Osteocyte (in vitro differentiated cells): ENCODE measurements around the gene ATP1A3. TPM values are rescaled to one million over a fixed set of nuclear protein-coding genes. Genes with fewer than 3 reads are reported as not detected.

Experiments used
- DNase-seq: peaks from one replicate; pipeline ENCODE4 v3.0.0; 2021; ENCODE audit warnings: mixed read lengths; ENCODE audit not compliant: unreplicated experiment; ENCODE audit errors: extremely low spot score
- H3K27ac Mint-ChIP-seq: one replicate; pipeline ENCODE4 v1.8.0; 2021; ENCODE audit warnings: mild to moderate bottlenecking, mixed read lengths; ENCODE audit not compliant: unreplicated experiment
- H3K27me3 Mint-ChIP-seq: one replicate; pipeline ENCODE4 v1.8.0; 2021; ENCODE audit warnings: mixed read lengths; ENCODE audit not compliant: unreplicated experiment
- H3K36me3 Mint-ChIP-seq: one replicate; pipeline ENCODE4 v1.8.0; 2021; ENCODE audit warnings: mixed read lengths; ENCODE audit not compliant: unreplicated experiment
- H3K4me1 Mint-ChIP-seq: one replicate; pipeline ENCODE4 v1.8.0; 2021; ENCODE audit warnings: mixed read lengths; ENCODE audit not compliant: unreplicated experiment
- H3K4me3 Mint-ChIP-seq: one replicate; pipeline ENCODE4 v1.8.0; 2021; ENCODE audit warnings: mild to moderate bottlenecking, moderate library complexity, mixed read lengths; ENCODE audit not compliant: unreplicated experiment
- H3K9me3 Mint-ChIP-seq: one replicate; pipeline ENCODE4 v1.8.0; 2021; ENCODE audit warnings: mixed read lengths; ENCODE audit not compliant: unreplicated experiment
- total RNA-seq: library from RNA; stranded (reverse); gene quantifications from 2 replicates; pipeline ENCODE4 v1.2.1, GENCODE V29; 2021
- TF ChIP-seq, protein P1 (sequence below): fragments of 200-600 bp; sonication (generic); IDR thresholded peaks from 2 replicates; pipeline ENCODE4 v1.5.0; 2021; ENCODE audit warnings: antibody characterized with exemption, mild to moderate bottlenecking, moderate library complexity

The ATP1A3 gene
- total RNA-seq, 1 donor from 2014 or later: not detected

- Mint-ChIP-seq H3K4me3 (no peak overlapping the region), H3K27me3 (peaks cover 14% of the 10 kb centered on the region), H3K9me3 (no peaks in the 10 kb centered on the region), H3K27ac (no peak overlapping the region), H3K4me1 (no peaks in the 10 kb centered on the region), H3K36me3 (no peaks in the 10 kb centered on the region)
- TF ChIP-seq, protein P1, sequence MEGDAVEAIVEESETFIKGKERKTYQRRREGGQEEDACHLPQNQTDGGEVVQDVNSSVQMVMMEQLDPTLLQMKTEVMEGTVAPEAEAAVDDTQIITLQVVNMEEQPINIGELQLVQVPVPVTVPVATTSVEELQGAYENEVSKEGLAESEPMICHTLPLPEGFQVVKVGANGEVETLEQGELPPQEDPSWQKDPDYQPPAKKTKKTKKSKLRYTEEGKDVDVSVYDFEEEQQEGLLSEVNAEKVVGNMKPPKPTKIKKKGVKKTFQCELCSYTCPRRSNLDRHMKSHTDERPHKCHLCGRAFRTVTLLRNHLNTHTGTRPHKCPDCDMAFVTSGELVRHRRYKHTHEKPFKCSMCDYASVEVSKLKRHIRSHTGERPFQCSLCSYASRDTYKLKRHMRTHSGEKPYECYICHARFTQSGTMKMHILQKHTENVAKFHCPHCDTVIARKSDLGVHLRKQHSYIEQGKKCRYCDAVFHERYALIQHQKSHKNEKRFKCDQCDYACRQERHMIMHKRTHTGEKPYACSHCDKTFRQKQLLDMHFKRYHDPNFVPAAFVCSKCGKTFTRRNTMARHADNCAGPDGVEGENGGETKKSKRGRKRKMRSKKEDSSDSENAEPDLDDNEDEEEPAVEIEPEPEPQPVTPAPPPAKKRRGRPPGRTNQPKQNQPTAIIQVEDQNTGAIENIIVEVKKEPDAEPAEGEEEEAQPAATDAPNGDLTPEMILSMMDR: no peak
- no peak for DNase-seq
Measured at GRCh38 chr19:41919948-41920712, 73.9 kb downstream of the ATP1A3 start.

DNA sequence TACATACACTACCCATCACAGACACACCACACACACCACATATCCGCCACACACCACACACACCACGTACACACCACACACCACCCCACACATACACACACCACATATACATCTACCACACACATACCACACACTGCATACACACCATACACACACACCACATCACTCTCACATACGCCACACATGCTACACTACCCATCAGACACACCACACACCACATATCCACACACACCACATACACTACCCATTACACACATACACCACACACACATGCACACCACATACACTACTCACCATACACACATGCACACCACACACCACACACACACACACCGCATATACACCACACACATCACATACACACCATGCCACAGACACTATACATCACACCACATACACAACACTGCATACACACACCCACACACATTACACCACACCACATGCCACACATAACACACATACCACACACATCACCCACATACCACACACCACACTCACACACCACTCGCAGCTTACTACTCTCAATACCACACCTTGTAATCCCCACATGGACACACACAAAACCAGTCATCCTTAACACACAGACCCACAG lies 75.3 kb downstream of the ATP1A3 start:
- H3K36me3 Mint-ChIP-seq: no peaks in the 10 kb centered on the region
- H3K4me1 Mint-ChIP-seq: no peaks in the 10 kb centered on the region
- H3K9me3 Mint-ChIP-seq: no peaks in the 10 kb centered on the region
- peaks cover 21% of the 10 kb centered on the region for H3K27me3 Mint-ChIP-seq
- no peak overlapping the region for H3K27ac Mint-ChIP-seq
- DNase-seq: no peak
- TF ChIP-seq, protein P1: no peak
- H3K4me3 Mint-ChIP-seq: no peak overlapping the region

DNA sequence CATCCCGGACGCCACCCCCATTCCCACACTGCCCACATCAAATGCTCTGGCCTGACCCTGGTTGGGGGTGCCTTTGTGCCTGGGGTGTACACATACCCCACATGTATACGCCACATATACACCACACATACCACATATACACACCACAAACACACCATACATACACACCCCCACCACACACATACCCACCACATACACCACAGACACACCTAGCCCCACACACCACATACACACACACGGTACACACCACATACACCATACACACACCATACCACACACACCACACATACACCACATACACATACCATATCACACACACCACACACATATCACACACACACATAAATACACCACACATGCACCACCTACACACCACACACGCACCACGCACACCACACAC lies 75.9 kb downstream of the ATP1A3 start:
- Mint-ChIP-seq H3K27me3 (peaks cover 22% of the 10 kb centered on the region), H3K27ac (no peak overlapping the region), H3K4me3 (no peak overlapping the region), H3K4me1 (no peaks in the 10 kb centered on the region), H3K36me3 (no peaks in the 10 kb centered on the region), H3K9me3 (no peaks in the 10 kb centered on the region)
- TF ChIP-seq, protein P1: no peak
- DNase-seq: no peak

DNA sequence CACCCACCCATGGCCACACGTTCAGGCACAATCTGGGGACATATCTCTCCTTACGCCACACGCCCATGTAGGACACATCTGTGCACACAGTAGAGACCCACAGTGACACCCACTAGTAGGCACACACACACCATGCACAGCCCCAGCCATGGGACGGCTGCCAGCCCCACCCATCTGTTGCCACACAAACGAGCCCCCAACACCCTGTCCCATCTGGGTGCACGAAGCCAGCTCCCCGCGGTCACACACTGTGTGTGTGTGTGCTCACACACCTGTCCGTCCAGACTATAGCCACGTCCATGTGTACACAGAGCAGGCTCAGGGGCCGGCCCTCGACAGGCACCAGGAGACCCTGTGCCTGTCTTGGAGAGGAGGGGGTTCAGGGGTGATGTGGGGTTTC lies 76.4 kb downstream of the ATP1A3 start:
- TF ChIP-seq, protein P1: no peak
- no peaks in the 10 kb centered on the region for H3K4me1 Mint-ChIP-seq
- peaks cover 20% of the 10 kb centered on the region for H3K27me3 Mint-ChIP-seq
- H3K27ac Mint-ChIP-seq: no peak overlapping the region
- H3K4me3 Mint-ChIP-seq: no peak overlapping the region
- no peaks in the 10 kb centered on the region for H3K9me3 Mint-ChIP-seq
- no peaks in the 10 kb centered on the region for H3K36me3 Mint-ChIP-seq
- no peak for DNase-seq

Other genes with a start within 250 kb of the ATP1A3 start
- not detected in 2 replicates for gene CEACAM6, start 238.7 kb downstream of the ATP1A3 start, total RNA-seq
- not detected in 2 replicates for gene CEACAM3, start 197.6 kb downstream of the ATP1A3 start, total RNA-seq
- not detected in 2 replicates for gene LYPD4, start 149.5 kb downstream of the ATP1A3 start, total RNA-seq
- gene DMRTC2, start 149.2 kb downstream of the ATP1A3 start, total RNA-seq: not detected in 2 replicates
- gene RPS19, start 134.0 kb downstream of the ATP1A3 start, total RNA-seq: 1,810 and 1,837 TPM in 2 replicates
- not detected in 2 replicates for gene CD79A, start 117.0 kb downstream of the ATP1A3 start, total RNA-seq
- 85.1 and 97.3 TPM in 2 replicates for gene ARHGEF1, start 111.0 kb downstream of the ATP1A3 start, total RNA-seq
- gene ERFL, start 65.8 kb downstream of the ATP1A3 start, total RNA-seq: 0.29 and 0.38 TPM in 2 replicates
- 265 and 268 TPM in 2 replicates for gene RABAC1, start 34.9 kb downstream of the ATP1A3 start, total RNA-seq
- 0.38 and 0.55 TPM in 2 replicates for gene GRIK5, start 76.0 kb upstream of the ATP1A3 start, total RNA-seq
- 15.2 and 15.5 TPM in 2 replicates for gene ZNF574, start 81.9 kb upstream of the ATP1A3 start, total RNA-seq
- 0.64 and 1.0 TPM in 2 replicates for gene POU2F2, start 138.2 kb upstream of the ATP1A3 start, total RNA-seq
- 21.0 and 27.4 TPM in 2 replicates for gene DEDD2, start 223.4 kb upstream of the ATP1A3 start, total RNA-seq
- gene ZNF526, start 226.1 kb upstream of the ATP1A3 start, total RNA-seq: 9.9 and 11.9 TPM in 2 replicates
- gene GSK3A, start 248.4 kb upstream of the ATP1A3 start, total RNA-seq: 45.4 and 52.3 TPM in 2 replicates